ENCODE results near the gene ADM2. TPM values are rescaled to one million over a fixed set of nuclear protein-coding genes. Genes with fewer than 3 reads are reported as not detected.

Gene ADM2
- total RNA-seq, 1 donor from 2014 or later, result not detected

- DNase-seq, result no peak
These were observed 13.4 kb upstream of the ADM2 start for GRCh38 chr22:50467773-50468440.

DNA sequence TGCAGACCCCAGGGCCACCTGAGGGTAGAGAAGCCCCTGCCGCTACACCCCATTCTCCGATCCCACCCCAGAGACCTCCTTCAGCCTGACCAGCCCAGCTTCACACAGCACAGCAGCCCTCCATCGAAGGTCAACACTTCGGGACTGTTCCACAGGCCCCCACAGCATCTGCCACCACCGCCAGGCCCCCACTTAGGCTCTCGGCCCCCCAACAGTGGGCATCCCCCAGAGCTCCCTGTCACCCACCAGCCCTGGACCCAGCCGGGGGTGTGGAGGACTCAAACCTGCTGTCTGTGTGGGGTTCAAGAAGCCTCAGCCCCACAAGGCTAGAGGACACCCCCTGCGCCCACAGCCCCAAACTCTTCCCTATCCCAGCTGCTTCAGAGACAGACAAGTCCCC is 12.7 kb upstream of the ADM2 start:
- no peak for DNase-seq

- DNase-seq, result no peak
These were observed 11.7 kb upstream of the ADM2 start for GRCh38 chr22:50469377-50470305.

DNA sequence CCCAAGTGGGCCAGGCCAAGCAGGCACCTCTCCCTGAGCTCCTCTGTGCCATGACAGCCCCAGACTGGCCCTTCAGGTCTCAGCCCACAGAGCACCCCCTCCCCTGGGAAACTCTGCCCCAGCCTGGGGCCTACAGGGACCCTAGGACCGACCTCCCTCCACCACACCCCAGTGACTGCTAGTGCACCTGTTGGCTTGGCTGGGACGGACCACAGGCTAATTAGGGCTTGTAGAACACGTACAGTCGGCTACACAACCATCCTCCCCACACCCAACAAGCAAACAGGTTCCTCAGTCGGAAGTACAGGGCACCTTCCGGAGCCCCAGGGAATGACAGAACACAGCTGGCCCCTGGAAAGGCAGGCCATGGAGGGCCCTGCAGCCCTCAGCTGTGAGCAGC is 10.9 kb upstream of the ADM2 start:
- DNase-seq, result no peak

- DNase-seq, result peak; percentile 21
These were observed 10.0 kb upstream of the ADM2 start for GRCh38 chr22:50471197-50471847.

DNA sequence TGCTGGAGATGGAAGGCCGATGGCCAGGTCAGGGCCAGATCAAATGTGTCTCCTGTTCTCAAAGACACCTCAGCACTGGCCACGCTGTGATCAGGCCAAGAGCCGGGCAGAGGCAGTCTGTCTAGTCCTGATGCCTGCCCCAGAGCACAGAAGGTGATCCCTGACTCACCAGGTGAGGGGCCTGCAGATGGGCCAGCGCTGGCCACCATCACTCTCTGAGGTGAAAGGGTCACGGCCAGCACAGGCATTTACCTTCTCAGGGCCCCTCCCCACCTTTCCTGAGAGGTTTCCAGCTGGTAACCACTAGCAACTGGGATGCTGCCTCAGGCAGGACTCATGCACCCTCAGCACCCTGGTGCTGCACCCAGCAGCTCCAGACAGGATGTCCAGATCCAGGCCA is 9.4 kb upstream of the ADM2 start:
- no peak for DNase-seq

DNA sequence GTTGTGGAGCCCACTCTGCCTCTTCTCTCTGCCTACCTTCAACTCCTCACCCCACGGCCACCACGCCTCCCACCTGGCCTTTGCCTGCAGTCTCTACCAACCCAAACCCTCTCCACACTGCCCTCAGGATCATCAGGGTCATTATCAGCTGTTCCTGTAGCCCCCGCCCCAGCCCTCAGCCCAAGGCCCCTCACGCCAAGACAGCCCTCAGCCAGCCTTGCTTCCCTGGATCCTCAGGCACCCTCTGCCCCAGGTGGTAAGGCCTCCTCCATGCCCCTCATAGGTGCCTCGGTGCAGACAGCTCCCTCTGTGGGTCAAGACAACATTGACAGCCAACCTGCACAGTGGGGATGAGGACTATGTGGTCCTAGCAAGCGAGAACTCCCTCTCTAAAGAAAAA is 8.3 kb upstream of the ADM2 start:
- no peak for DNase-seq

DNA sequence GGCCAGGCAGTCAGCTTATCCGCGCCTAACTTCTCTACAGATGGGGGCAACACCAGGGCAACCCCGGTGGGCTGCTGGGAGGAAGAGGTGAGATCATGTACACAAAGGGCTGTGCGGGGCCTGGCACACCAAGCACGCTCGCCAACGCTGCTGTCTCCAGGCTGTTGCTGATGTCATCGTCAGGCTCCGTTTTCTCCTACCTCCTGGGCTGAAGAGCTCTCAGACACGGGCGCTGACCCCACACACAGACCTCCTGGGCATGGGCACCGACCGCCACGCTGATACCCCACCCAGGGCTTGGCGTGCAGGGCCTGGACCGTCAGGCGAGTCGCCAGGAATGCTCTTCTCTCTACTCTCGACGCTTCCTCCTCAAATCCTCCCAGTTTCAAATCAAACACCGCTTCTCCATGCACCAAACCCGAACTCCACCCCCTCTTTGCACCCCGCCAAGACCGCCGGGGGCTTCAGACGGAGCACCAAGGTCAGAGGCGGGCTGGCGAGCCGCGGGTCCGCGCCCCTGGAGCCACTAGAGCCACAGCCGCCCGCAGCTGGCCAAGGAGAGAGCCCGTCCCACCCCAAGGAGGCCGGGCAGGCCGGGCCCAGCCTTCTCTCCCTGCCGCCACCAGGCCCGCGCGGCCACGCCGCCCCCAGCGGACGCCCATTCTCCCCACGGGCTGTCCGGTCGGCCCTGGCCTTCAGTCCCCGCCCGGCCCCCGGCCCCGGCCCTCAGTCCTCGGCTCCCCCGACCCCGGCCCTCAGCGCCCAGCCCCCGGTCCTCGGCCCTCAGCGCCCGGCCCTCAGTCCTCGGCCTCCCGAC is 7.3 kb upstream of the ADM2 start:
- DNase-seq, result no peak

- DNase-seq, result peak; percentile 82
These were observed 6.4 kb upstream of the ADM2 start, which contains the start of gene SBF1 for GRCh38 chr22:50474710-50475651. Gene SBF1 (minus strand): TSS chr22:50475035. CDS start chr22:50474840, 195 bp downstream.

- DNase-seq, result no peak
These were observed 5.7 kb upstream of the ADM2 start for GRCh38 chr22:50475652-50476002.

DNA sequence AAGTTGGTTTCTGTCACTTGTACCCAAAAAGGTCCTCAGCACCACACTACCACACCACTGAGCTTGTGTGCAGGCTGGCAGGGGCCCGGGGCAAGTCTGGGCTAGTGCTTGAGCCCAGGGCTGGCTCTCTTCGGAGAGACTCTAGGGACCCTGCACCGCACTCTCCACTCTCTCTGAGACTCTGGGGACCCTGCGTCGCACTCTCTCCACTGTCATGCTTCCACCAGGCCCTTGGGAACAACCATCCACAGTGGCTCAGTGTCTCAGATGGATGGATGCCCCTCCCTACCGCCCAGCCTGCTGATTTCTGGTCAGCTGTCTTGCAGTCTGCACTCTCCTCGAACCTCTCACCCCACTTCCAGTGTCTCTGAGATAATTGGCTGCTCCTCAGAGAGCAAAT is 4.5 kb upstream of the ADM2 start:
- DNase-seq, result no peak

DNA sequence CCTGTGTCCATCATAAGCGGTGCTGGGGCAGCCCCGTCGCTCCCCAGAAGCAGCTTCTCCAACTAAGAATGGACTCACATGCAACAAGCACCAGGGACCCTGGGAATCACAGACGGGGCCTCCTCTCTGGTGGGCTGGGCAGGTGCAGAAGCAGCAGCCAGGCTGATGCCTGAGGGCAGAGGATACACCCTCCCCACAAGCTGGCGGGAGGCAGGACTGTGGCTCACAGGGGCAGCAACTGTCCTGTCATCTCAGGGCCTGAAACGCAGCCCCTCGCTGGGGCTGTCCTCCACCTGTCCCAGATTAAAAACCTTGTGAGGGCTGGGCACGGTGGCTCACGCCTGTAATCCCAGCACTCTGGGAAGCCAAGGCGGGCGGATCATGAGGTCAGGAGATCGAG is 3.4 kb upstream of the ADM2 start:
- DNase-seq, result no peak

DNA sequence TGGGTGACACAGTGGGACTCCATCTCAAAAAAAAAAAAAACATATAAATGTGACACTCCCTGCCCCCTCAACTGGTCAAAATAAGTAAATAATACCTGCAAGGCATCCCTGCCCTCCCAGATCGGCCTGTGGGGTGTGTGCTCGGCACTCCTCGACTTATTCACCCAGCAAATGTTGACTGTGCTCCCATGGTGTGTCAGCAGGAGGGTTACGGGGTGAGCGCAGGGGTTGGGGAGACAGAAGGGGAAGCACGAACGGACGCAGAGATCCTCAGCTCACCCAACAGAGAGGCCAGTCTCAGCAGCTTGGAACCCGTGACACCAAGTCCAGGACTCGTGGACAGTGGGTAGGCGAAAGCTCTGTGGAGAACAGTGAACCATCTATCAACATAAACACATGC is 1.6 kb upstream of the ADM2 start:
- DNase-seq, result no peak

GRCh38 chr22:50481045-50481439 is 301 bp upstream of the ADM2 start:
- DNase-seq, result no peak

DNA sequence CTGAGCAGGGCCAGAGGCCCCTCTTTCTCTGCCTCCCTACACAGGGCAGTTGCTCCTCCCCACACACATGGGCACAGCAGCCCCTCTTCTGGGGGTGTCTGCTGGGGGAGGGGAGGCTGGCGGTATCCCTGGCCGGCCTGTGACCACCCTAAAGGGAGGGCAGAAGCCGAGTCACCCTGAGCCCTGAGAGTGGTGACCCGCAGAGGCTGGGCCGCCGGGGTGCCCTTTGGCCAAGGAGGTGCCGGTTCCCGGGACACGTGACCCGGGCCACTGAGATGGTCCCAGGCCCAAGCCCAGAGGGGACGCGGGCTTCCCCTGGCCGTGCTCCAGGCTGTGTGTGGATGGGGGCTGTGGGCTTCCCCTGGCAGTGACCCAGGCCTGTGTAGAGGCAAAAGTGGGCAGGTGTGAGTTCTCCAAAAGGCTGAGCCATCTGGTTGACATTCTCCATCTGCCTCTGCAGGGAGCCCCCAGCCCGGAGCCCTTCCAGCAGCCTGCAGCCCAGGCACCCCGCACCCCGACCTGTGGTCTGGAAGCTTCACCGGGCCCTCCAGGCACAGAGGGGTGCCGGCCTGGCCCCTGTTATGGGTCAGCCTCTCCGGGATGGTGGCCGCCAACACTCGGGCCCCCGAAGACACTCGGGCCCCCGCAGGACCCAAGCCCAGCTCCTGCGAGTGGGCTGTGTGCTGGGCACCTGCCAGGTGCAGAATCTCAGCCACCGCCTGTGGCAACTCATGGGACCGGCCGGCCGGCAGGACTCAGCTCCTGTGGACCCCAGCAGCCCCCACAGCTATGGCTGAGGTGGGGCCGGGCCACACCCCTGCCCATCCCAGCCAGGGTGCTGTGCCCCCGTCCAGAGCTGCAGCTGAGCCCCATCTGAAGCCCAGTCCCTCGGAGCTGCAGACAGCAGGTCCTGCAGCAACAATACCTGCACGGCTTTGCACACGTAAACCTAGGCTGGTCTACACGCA is 1.0 kb downstream of the ADM2 start:
- DNase-seq, result no peak

DNA sequence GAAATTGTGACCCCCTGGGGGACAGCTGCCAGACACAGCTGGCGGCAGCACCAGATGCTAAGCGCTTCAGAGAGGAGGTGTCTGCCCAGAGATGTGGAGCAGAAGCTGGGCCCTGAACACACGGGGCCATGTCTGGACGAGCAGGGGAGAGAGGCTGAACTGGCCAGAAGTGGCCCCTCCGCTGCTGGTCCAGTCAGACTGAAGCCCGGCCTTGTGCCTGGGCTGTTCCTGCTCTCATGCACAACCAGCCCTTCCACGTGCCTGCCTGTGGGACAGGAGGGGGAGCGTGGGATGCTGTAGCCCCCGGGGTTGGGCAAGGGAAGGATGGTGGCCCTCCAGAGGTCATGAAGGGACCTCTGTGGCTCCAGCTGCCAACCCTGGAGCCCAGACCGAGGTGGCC is 1.8 kb downstream of the ADM2 start:
- DNase-seq, result no peak

DNA sequence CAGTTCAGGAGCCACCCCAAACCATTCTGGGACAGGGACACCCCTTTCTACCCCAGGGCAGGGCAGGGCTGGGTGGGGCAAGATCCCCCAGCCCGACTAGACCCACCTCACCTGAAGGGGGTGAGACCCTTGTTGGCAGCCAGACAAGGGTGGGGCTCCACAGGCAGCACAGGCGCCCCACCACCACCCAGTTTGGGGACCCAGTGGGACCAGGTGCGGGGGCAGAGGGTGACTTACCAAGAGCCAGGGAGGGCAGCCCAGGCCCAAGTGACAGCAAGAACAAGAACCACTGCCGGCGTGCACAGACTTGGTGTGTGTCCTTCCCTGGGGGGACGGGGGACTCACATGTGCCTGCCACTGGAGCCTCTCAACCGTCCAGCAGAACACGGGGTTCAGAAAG is 2.2 kb downstream of the ADM2 start:
- DNase-seq, result no peak

DNA sequence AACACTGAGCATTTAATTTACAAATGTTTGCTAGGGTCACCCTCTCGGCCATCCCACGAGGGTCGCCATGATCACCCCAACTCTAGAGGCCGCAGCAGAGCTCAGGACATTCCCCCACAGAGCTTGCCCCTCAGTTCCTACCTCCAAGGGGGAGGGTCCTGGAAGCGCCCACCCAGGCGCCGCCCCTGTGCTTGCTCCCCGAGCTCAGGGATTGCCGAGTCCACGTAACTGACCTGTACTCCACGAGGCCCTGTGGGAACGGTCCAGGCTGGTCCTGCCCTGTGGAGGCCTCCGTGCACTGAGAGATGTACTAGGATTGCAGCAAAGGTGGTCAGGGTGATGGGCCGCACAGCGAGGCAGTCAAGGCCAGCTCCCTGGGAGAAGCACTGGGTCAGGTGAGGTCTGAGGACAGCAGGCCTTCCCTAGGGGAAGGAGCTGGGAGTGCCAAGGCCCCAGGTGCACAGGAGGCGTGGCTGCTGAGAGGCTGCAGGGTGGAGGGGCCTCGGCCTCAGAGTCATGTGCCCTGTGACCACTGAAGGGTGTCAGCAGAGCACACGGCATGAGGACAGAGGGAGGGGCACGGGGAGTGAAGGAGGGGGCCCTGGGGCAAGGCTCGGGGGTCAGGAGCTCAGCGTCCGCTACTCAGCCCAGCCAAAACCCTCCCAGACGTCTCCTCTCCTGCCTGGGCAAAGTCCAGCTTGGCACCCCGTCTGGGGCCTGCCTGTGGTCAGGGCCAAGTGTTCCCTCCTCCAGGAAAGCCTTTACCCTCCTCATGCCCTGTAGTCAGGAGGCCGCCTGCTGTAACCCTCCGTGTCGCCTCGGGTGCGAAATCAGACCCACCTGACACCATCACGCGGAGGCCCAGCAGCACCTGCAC is 2.9 kb downstream of the ADM2 start:
- DNase-seq, result no peak
